Measurements from ENCODE around the gene ZNF865. TPM values are rescaled to one million over a fixed set of nuclear protein-coding genes. Genes with fewer than 3 reads are reported as not detected.

ZNF865 gene
- total RNA-seq, 1 donor from 2014 or later = 16.1 TPM

GRCh38 chr19:55644842-55645511, 39.5 kb downstream of the ZNF865 start:
- no peak for DNase-seq (ENCODE audit: low spot score)
- Mint-ChIP-seq H3K27me3 (ENCODE audit: low read depth) (no peaks in the 10 kb centered on the region), H3K4me1 (ENCODE audit: low read depth) (peaks cover 58% of the 10 kb centered on the region), H3K36me3 (ENCODE audit: low read depth) (peaks cover 5% of the 10 kb centered on the region), H3K27ac (ENCODE audit: unreplicated experiment) (peak overlapping the region; percentile 90), H3K9me3 (ENCODE audit: low read depth) (no peaks in the 10 kb centered on the region), H3K4me3 (ENCODE audit: unreplicated experiment) (peak overlapping the region; percentile 84)
- no peak for TF ChIP-seq CTCF (IDR thresholded peaks at IDR 0.05)

- H3K4me1 Mint-ChIP-seq (ENCODE audit: low read depth) = peaks cover 58% of the 10 kb centered on the region
- H3K4me3 Mint-ChIP-seq (ENCODE audit: unreplicated experiment) = peak overlapping the region; percentile 4
- H3K9me3 Mint-ChIP-seq (ENCODE audit: low read depth) = no peaks in the 10 kb centered on the region
- H3K36me3 Mint-ChIP-seq (ENCODE audit: low read depth) = peaks cover 5% of the 10 kb centered on the region
- no peak for TF ChIP-seq CTCF (IDR thresholded peaks at IDR 0.05)
- DNase-seq (ENCODE audit: low spot score) = no peak
- H3K27me3 Mint-ChIP-seq (ENCODE audit: low read depth) = no peaks in the 10 kb centered on the region
- no peak overlapping the region for H3K27ac Mint-ChIP-seq (ENCODE audit: unreplicated experiment)
These were observed 40.0 kb downstream of the ZNF865 start for GRCh38 chr19:55645512-55645881.

- peaks cover 8% of the 10 kb centered on the region for H3K36me3 Mint-ChIP-seq (ENCODE audit: low read depth)
- H3K9me3 Mint-ChIP-seq (ENCODE audit: low read depth) = no peaks in the 10 kb centered on the region
- no peak for DNase-seq (ENCODE audit: low spot score)
- H3K4me1 Mint-ChIP-seq (ENCODE audit: low read depth) = peaks cover 58% of the 10 kb centered on the region
- no peaks in the 10 kb centered on the region for H3K27me3 Mint-ChIP-seq (ENCODE audit: low read depth)
- H3K27ac Mint-ChIP-seq (ENCODE audit: unreplicated experiment) = peak overlapping the region; percentile 79
- no peak for TF ChIP-seq CTCF (IDR thresholded peaks at IDR 0.05)
- H3K4me3 Mint-ChIP-seq (ENCODE audit: unreplicated experiment) = peak overlapping the region; percentile 82
These were observed 41.7 kb downstream of the ZNF865 start for GRCh38 chr19:55646889-55647731.

GRCh38 chr19:55647732-55648584, 42.5 kb downstream of the ZNF865 start, which contains the start of gene CCDC106:
Gene CCDC106 (plus strand): TSS chr19:55648212. CDS start chr19:55649047, 835 bp downstream.
- H3K4me1 Mint-ChIP-seq (ENCODE audit: low read depth) = peaks cover 55% of the 10 kb centered on the region
- no peaks in the 10 kb centered on the region for H3K9me3 Mint-ChIP-seq (ENCODE audit: low read depth)
- peak within 1 kb of the TSS; percentile 79 for H3K27ac Mint-ChIP-seq (ENCODE audit: unreplicated experiment)

More at GRCh38 chr19:55647732-55648584, 42.5 kb downstream of the ZNF865 start, which contains the start of gene CCDC106:
- peak; percentile 93 for DNase-seq (ENCODE audit: low spot score)
- Mint-ChIP-seq H3K4me3 (ENCODE audit: unreplicated experiment) (peak within 1 kb of the TSS; percentile 82), H3K27me3 (ENCODE audit: low read depth) (no peaks in the 10 kb centered on the region), H3K36me3 (ENCODE audit: low read depth) (peaks cover 8% of the 10 kb centered on the region)
- no peak for TF ChIP-seq CTCF (IDR thresholded peaks at IDR 0.05)

All from chondrocyte (in vitro differentiated cells).